HTERT RPE-1 (cell line): ENCODE data around the gene VIPR2.
"Not testable (repeated sequence)": the region's sequence is repeated elsewhere in the genome, so short reads cannot be mapped to it uniquely, and the experiment has no call there.

ENCODE experiments used
- in situ Hi-C: fragments of 300-500 bp; cut with MboI; formaldehyde crosslinking; loops from 4 replicates; pipeline ENCODE4 v1.14.3; 2020; ENCODE audit warnings: low sequenced_read_pairs

Gene VIPR2

DNA sequence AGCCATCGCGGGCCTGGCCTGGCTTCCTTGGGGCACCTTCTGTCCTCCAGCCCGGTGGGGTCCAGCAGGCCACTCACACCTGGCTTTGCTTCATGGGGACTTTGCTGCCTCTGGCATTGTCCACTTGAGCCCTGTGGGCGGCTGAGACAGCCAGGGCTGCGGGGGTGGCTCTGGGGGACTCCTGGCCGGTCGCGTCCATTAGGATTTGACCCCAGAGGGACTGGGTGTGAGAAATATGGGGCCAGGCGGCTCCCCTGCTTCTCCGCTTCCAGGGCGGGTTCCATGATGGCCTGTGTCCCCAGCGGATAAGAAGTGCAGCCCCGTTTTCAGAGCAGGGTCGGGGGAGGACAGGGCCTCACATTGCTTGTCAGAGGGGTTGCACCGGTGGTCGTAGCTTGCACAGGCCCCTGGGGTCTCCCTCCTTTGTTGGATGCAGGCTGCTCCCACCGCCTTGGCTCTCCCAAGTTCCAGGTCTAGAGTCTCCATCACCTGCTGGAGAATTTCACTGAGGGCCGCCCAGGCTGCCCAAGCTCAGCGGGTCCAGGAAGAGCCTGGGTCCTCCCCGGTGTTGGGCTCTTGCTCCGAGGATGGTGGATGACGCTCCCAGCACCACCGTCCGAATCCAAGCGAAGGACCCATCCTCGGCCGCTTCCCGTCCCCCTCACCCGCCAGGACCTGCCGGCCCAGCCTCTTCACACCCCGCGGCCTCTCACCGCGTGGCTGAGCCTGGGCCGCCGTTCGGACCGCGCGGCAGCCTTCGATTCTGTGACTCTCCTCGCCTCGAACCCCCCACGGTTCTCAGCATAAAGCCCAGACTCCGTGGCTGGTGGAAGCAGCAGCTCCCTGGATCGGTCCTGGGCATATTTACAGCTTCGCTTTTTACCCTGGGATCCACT lies 148.2 kb downstream of the VIPR2 start:
- in situ Hi-C loops: no loop called here

DNA sequence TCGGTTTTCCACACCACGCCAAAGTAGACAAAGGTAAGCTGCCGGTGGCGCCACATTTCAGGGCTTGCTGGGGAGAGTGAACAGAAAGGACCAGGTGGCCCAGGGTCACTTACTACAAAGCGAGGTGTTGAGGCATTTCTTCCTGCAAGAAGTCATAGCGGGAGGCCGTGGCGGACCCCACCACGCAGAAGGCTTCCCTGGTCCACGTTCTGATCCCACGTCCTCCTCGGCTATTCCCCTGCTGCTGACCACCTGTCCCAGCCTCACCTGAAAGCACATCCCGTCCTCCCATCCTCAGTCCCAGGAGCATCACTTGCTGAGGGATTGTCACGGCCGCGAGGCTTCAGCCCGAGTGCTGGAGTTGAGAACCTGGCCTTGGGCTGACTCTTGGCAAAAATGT lies 149.2 kb downstream of the VIPR2 start:
- in situ Hi-C loops: no loop called here

DNA sequence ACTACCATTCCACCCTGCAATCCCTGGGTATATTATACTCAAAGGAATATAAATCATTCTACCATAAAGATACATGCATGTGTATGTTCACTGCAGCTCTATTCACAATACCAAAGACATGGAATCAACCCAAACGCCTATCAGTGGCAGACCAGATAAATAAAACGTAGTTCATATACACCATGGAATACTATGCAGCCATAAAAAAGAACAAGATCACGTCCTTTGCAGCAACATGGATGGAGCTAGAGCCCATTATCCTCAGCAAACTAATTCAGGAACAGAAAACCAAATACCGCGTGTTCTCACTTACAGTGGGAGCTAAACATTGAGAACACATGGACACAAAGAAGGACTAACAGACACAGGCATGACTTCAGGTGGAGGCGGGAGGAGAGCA lies 150.0 kb downstream of the VIPR2 start:
- in situ Hi-C loops: no loop called here

DNA sequence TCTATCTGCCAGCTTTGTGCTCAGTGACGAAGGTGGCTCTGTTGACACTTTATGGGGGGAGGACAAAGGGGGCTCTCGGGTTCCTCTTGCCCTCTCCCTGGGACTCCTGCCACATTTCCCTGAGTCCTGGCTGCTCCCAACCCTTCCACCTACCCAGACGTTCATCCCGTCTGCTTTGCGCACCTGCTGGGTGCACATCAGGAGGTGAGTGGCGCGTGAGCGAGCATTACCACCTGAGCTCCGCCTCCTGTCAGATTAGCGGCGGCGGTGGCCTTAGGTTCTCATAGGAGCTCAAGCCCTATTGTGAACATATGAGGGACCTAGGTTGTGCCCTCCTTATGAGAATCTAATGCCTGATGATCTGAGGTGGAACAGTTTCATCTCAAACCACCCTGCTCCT lies 151.1 kb downstream of the VIPR2 start:
- in situ Hi-C loops: no loop called here

DNA sequence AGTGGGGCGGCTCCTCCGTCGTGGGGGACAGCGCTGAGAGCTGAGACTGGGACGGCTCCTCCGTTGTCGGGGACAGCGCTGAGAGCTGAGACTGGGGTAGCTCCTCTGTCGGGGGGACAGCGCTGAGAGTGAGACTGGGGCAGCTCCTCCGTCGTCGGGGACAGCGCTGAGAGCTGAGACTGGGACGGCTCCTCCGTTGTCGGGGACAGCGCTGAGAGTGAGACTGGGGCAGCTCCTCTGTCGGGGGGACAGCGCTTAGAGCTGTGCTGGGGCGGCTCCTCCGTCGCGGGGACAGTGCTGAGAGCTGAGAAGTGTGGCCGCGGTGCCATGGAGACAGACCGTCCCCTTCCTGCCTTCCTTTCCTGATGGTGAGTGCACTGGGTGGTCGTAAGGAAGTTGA lies 151.9 kb downstream of the VIPR2 start:
- in situ Hi-C loops: no loop called here

DNA sequence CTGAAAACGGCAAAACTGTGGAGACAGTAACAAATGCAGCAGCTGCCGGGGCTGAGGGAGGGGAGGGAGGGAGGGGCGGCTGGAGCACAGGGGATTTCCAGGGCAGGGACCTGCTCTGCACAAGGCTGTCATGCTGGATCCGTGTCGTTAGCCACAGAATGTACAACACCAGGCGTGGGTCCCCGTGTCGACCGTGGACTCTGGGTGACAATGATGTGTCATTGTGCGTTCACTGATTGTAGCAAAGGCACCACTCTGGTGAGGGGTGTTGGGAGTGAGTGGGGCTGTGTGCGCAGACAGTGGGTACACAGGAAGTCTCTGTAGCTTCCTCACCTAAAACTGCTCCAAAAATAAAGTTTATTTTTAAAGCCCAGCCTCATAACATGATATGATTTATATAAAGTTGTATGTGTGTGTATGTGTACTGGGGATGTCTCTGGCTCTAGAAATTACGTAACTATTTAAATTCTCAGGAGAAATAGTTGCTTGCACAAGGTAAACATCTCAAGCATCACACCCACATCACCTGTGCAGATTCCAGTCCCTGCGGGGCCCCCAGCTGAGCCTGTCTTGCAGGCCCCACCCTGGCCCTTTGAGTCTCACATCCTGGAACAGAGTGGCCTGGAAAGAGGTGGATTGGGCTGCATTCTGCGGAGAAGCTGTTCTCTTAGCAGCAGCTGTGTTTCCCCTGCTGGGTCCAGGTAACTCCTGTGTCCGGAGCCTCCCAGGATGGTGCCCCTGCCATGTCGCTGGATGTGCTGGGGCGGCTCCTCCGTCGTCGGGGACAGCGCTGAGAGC lies 152.6 kb downstream of the VIPR2 start:
- in situ Hi-C loops: no loop called here

DNA sequence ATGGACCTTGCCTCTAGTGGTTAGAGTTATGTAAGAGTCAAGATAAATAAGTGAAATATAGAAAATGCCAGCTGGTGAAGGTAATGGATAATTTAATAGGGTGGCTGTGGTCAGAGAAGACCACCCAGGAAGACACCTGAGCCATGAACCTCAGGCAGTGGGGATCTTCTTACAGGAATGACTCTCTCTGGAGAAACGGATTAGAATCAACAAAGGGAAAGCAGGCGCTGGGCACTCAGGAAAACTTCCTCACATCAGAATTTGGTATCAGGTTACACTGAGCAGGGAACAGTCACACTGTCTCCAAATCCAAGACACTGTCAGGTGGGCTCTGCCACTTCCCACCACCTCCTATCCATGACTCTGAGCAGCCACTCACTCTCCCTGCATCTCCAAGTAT lies 155.7 kb downstream of the VIPR2 start:
- in situ Hi-C loops: no loop called here

DNA sequence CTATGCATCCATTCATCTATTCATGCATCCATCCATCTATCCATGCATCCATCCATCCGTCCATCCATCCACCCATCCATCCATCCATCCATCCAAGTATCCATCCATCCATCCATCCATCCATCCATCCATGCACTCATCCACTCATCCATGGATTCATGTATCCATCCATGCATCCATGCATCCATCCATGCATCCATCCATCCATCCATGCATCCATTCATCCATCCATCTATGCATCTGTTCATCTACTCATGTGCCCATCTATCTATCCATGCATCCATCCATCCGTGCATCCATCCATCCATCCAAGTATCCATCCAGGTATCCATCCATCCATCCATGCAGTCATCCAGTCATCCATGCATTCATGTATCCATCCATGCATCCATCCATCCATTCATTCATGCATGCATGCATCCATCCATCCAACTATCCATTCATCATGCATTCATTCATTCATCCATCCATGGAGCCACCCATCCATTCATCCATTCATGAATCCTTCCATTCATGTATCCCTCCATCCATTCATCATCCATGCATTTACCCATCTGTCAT lies 156.3 kb downstream of the VIPR2 start:
- in situ Hi-C loops: no loop called here

DNA sequence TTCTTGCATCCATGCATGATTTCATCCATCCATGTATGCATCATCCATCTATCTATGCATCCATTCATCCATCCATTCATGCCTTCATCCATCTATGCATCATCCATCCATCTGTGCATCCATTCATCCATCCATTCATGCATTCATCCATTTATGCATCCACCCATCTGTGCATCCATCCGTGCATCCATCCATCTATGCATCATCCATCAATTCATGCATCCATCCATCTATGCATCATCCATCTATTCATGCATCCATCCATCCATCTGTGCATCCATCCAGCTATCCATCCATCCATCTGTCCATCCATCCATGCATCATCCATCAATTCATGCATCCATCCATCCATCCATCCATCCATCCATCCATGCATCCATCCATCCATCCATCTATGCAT lies 157.0 kb downstream of the VIPR2 start:
- in situ Hi-C loops: no loop called here

DNA sequence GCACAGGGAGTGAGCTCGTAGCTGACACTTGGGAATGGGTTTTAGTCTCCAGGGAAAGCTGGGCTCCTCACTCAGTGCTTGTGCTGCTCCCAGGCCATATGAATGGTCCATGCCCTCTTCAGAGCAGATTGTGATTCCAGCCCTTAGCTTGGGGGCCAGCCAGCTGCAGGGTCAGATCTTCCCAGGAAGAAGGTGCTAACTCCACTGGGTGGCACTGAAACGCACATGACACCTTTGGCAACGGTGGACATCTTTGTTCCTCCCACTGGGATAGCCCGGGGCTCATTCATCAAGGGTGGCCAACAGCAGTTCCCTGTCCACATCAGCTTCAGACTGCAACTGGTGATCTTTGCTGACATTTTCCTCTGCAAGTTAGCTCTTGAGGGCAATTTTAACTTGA lies 159.1 kb downstream of the VIPR2 start:
- in situ Hi-C loops: no loop called here

DNA sequence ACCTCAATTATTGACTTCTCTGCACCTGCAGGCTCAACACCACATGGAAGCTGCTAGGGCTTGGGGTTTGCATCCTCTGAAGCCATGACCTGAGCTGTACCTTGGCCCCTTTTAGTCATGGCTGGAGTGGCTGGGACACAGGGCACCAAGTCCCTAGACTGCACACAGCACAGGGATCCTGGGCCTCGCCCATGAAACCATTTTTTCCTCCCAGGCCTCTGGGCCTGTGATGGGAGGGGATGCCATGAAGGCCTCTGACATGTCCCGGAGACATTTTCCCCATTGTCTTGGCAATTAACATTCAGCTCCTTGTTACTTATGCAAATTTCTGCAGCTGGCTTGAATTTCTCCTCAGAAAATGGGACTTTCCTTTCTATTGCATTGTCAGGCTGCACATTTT lies 160.7 kb downstream of the VIPR2 start:
- in situ Hi-C loops: not testable (repeated sequence)

DNA sequence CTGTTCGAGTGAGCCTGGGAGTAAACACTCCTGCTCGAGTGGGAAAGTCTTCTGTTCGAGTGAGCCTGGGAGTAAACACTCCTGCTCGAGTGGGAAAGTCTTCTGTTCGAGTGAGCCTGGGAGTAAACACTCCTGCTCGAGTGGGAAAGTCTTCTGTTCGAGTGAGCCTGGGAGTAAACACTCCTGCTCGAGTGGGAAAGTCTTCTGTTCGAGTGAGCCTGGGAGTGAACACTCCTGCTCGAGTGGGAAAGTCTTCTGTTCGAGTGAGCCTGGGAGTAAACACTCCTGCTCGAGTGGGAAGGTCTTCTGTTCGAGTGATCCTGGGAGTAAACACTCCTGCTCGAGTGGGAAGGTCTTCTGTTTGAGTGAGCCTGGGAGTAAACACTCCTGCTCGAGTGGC lies 162.6 kb downstream of the VIPR2 start:
- in situ Hi-C loops: not testable (repeated sequence)

DNA sequence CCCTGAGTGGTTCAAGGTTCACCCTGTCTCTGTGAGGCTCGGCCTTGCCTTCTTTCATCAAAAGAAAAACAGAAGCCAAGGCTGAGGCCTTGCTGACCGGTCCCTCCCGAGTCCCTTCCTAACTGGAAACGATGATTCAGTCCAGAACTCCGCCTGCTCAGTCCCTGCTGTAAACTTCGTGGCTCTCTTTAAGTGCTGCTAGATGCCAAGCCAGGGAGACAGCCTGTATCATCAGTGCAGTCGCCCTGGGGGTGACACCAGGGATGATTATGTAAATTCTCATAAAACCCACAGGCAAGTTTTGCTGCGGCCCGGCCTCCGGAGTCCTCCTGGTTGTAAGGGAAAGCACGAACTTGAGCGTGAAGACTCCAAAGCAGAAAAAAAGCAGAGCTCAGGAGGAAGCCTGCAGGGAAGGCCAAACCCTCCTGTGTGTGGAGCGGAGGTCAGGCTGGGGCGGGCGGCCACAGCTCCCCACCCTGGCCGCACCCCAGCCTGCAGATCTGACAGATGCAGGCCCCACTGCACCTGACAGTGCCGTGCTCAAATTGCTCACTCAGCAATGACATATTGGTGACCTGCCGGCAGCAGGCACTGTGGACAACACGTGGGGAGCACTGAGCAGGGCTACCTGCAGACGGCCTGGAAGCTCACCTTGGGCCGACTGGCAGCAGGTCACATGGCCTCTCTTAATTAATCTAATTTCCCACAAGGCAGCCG lies 164.9 kb downstream of the VIPR2 start:
- in situ Hi-C loops: no loop called here

DNA sequence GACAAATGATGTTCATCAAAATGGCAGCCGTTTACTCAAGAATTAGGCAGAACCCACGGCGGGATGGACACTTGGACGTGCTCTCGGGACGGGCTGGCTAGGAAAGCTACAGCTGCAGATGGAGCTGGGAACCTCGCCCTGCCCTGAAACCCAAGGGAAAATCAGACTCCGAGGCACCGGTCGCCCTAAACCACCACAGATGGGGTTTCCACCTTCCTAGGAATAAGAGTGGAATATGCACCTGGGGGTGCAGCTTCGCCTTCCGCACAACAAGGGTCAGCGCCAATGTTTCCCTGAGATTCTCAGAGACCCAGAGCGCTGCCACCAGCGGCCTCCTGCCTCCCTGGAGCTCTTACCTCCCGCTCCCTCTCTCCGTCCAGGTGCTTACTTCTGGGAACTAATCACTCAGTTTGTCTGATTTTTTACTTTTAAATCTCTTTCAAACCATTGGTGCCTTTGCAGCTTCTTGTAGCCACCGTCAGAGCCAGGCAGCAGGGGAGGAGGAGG lies 165.6 kb downstream of the VIPR2 start:
- in situ Hi-C loops: no loop called here
